ENCODE data around the gene SH3RF3. TPM values are rescaled to one million over a fixed set of nuclear protein-coding genes. Genes with fewer than 3 reads are reported as not detected.

The SH3RF3 gene
- total and polyA plus RNA-seq, 9 of the 15 experiments (the other 6 are each of a cell fraction or from before 2014, with no cell fraction given), result 0.02 TPM; not detected in 8

- Histone ChIP-seq H3K9me3 (replicated peaks; ENCODE audit: control insufficient read depth, insufficient read depth, low read depth, low read length) (no peaks in the 10 kb centered on the region), H3K9me1 (ENCODE audit: control insufficient read depth, insufficient read depth, low read length) (no peaks in the 10 kb centered on the region), H2AFZ (ENCODE audit: low read depth, low read length) (no peak overlapping the region), H3K36me3 (ENCODE audit: control insufficient read depth, insufficient read depth, low read length) (no peaks in the 10 kb centered on the region), H3K79me2 (ENCODE audit: control insufficient read depth, insufficient read depth, low read length) (no peaks in the 10 kb centered on the region), H3K4me3 (no peak overlapping the region), H3K9ac (ENCODE audit: insufficient read depth in 1 of 2, low read depth in 2 of 2, low read length in 2 of 2) (no peak overlapping the region), H3K4me2 (ENCODE audit: insufficient read depth, low read length) (no peak overlapping the region), H4K20me1 (replicated peaks; ENCODE audit: control insufficient read depth, insufficient read depth, low read length) (no peaks in the 10 kb centered on the region; the same call in 1 of the 2 replicates), H3K4me1 (replicated peaks in 1 of 2; ENCODE audit: control insufficient read depth in 2 of 2, insufficient read depth in 2 of 2, low read length in 2 of 2) (no peaks in the 10 kb centered on the region), H3K27ac (ENCODE audit: extremely low read depth, low read depth, low read length) (no peak overlapping the region), H3K27me3 (ENCODE audit: control insufficient read depth in 2 of 2, insufficient read depth in 2 of 2, low read length in 2 of 2) (peaks cover 0 to 58% of the 10 kb centered on the region in 2 experiments; a peak in 3 of 5 replicates)
- ChIA-PET CTCF (ENCODE audit: low intra/inter-chr PET ratio) (no interaction called here), POLR2A (no interaction called here)
- WGBS (ENCODE audit: insufficient coverage, low coverage, missing lambda C conversion rate), result under 1% methylated on average over 15 of the region's 16 CpGs
- no TSS peak for BruUV-seq (replicated peaks)
- DNase-seq (ENCODE audit: extremely low read depth in 1 of 4, low spot score in 3 of 4) (no peak), FAIRE-seq (no peak), ATAC-seq (no peak)
- in situ Hi-C loops (cut with MboI) (no loop called here), intact Hi-C loops (cut with micrococcal nuclease) (no loop called here)
- TF ChIP-seq L3MBTL2 (IDR thresholded peaks at IDR 0.05), result peak; percentile 73; the same call in 1 of the 2 replicates
- TF ChIP-seq ZSCAN32 (CRISPR knock-in tag; IDR thresholded peaks at IDR 0.05), result no peak
- no peak for TF ChIP-seq FOXM1 (IDR thresholded peaks at IDR 0.05; ENCODE audit: low read depth)
- no peak for TF ChIP-seq FOXM1 (CRISPR knock-in tag; IDR thresholded peaks at IDR 0.05; ENCODE audit: low read depth)
- no peak for TF ChIP-seq RNF219 (CRISPR knock-in tag; IDR thresholded peaks at IDR 0.05)
- TF ChIP-seq MAZ (CRISPR knock-in tag; conservative IDR thresholded peaks at IDR 0.05 in 1 of 2, IDR thresholded peaks at IDR 0.05 in 1 of 2), result no peak
- peak; percentile 38 to 41 for TF ChIP-seq E2F6 (IDR thresholded peaks at IDR 0.05; ENCODE audit: borderline replicate concordance in 1 of 2, extremely low read depth in 1 of 2, insufficient read depth in 1 of 2, insufficient read length in 1 of 2, low read depth in 1 of 2, low read length in 1 of 2, poor library complexity in 1 of 2, severe bottlenecking in 1 of 2)
- 0 out of 2 replicates have a peak, but pooled peaks have one; percentile 20 for TF ChIP-seq USF2 (CRISPR knock-in tag; IDR thresholded peaks at IDR 0.05)
Observed at GRCh38 chr2:109529532-109530449, 400.8 kb downstream of the SH3RF3 start.
